ENCODE measurements around the gene RCOR1. TPM values are rescaled to one million over a fixed set of nuclear protein-coding genes. Genes with fewer than 3 reads are reported as not detected.
A peak's percentile ranks its signal among the peaks of the same experiment; 100 is the strongest.
"Not testable (repeated sequence)": the region's sequence is repeated elsewhere in the genome, so short reads cannot be mapped to it uniquely, and the experiment has no call there.

The RCOR1 gene
- total RNA-seq, 2 experiments from 2014 or later = 16.1 to 16.2 TPM

- POLR2A ChIA-PET = interaction anchor here (0.7 kb wide), 1 partner anchor 79 kb away, joined by 3 read pairs; no protein-coding TSS in a partner anchor
- H3K27ac Mint-ChIP-seq = no peak overlapping the region
- H3K27me3 Mint-ChIP-seq = peaks cover 23% of the 10 kb centered on the region
- CTCF ChIA-PET = interaction anchor here (0.7 to 1.2 kb wide), 2 partner anchors 24 to 1851 kb away, joined by 3 read pairs; no protein-coding TSS in a partner anchor
- no peak for ATAC-seq
- no peaks in the 10 kb centered on the region for H3K9me3 Mint-ChIP-seq
- no peak for TF ChIP-seq CTCF (IDR thresholded peaks at IDR 0.05)
- DNase-seq = no peak
- intact Hi-C loops (cut with micrococcal nuclease) = no loop called here
- no peaks in the 10 kb centered on the region for H3K36me3 Mint-ChIP-seq (ENCODE audit: low read depth)
- no peak overlapping the region for H3K4me3 Mint-ChIP-seq
- peaks cover 2% of the 10 kb centered on the region for H3K4me1 Mint-ChIP-seq (ENCODE audit: low read depth)
These were observed 43.7 kb upstream of the RCOR1 start for GRCh38 chr14:102548616-102549240.

GRCh38 chr14:102550927-102551401 lies 41.5 kb upstream of the RCOR1 start:
- H3K9me3 Mint-ChIP-seq; H3K4me3 Mint-ChIP-seq; H3K27me3 Mint-ChIP-seq; H3K4me1 Mint-ChIP-seq (ENCODE audit: low read depth); DNase-seq; H3K36me3 Mint-ChIP-seq (ENCODE audit: low read depth); intact Hi-C loops (cut with micrococcal nuclease); ATAC-seq; H3K27ac Mint-ChIP-seq; CTCF ChIA-PET; POLR2A ChIA-PET: not testable (repeated sequence)

GRCh38 chr14:102551995-102552705 lies 40.3 kb upstream of the RCOR1 start:
- H3K27ac Mint-ChIP-seq = no peak overlapping the region
- POLR2A ChIA-PET = no interaction called here
- ATAC-seq (peak; percentile 60), DNase-seq (peak; percentile 71)
- CTCF ChIA-PET = no interaction called here
- H3K4me3 Mint-ChIP-seq = no peak overlapping the region
- no peaks in the 10 kb centered on the region for H3K9me3 Mint-ChIP-seq
- H3K27me3 Mint-ChIP-seq = peaks cover 4% of the 10 kb centered on the region
- no peaks in the 10 kb centered on the region for H3K36me3 Mint-ChIP-seq (ENCODE audit: low read depth)
- peaks cover 2% of the 10 kb centered on the region for H3K4me1 Mint-ChIP-seq (ENCODE audit: low read depth)
- no peak for TF ChIP-seq CTCF (IDR thresholded peaks at IDR 0.05)
- intact Hi-C loops (cut with micrococcal nuclease) = no loop called here

GRCh38 chr14:102554821-102555819 lies 37.3 kb upstream of the RCOR1 start:
- CTCF ChIA-PET = interaction anchor here (2.8 kb wide), 1 partner anchor 40 kb away, joined by 9 read pairs; no protein-coding TSS in a partner anchor
- ATAC-seq = peak; percentile 88
- peak overlapping the region; percentile 67 for H3K27ac Mint-ChIP-seq
- POLR2A ChIA-PET = interaction anchor here (0.7 to 1.0 kb wide), 2 partner anchors 20 to 36 kb away, joined by 3 read pairs; no protein-coding TSS in a partner anchor
- H3K4me1 Mint-ChIP-seq (ENCODE audit: low read depth) = peaks cover 2% of the 10 kb centered on the region
- no peak for TF ChIP-seq CTCF (IDR thresholded peaks at IDR 0.05)
- intact Hi-C loops (cut with micrococcal nuclease) = no loop called here
- no peaks in the 10 kb centered on the region for H3K9me3 Mint-ChIP-seq
- no peaks in the 10 kb centered on the region for H3K27me3 Mint-ChIP-seq
- peak; percentile 65 for DNase-seq
- no peaks in the 10 kb centered on the region for H3K36me3 Mint-ChIP-seq (ENCODE audit: low read depth)
- peak overlapping the region; percentile 67 for H3K4me3 Mint-ChIP-seq

- TF ChIP-seq CTCF (IDR thresholded peaks at IDR 0.05) = no peak
- Mint-ChIP-seq H3K4me3 (no peak overlapping the region), H3K4me1 (ENCODE audit: low read depth) (peaks cover 2% of the 10 kb centered on the region), H3K27ac (no peak overlapping the region), H3K36me3 (ENCODE audit: low read depth) (no peaks in the 10 kb centered on the region), H3K27me3 (no peaks in the 10 kb centered on the region), H3K9me3 (no peaks in the 10 kb centered on the region)
- ATAC-seq (no peak), DNase-seq (no peak)
- ChIA-PET CTCF (interaction anchor here (2.8 kb wide), 1 partner anchor 39 kb away, joined by 9 read pairs; no protein-coding TSS in a partner anchor), POLR2A (interaction anchor here (0.6 to 1.3 kb wide), 3 partner anchors 18 to 34 kb away, joined by 3 to 5 read pairs (median 3); no protein-coding TSS in a partner anchor)
- intact Hi-C loops (cut with micrococcal nuclease) = no loop called here
These were observed 36.3 kb upstream of the RCOR1 start for GRCh38 chr14:102556098-102556677.
